Measurements from ENCODE around the gene KDM4B. TPM values are rescaled to one million over a fixed set of nuclear protein-coding genes. Genes with fewer than 3 reads are reported as not detected.

The KDM4B gene
- total RNA-seq, 2 experiments from 2014 or later = 46.3 to 46.6 TPM

DNA sequence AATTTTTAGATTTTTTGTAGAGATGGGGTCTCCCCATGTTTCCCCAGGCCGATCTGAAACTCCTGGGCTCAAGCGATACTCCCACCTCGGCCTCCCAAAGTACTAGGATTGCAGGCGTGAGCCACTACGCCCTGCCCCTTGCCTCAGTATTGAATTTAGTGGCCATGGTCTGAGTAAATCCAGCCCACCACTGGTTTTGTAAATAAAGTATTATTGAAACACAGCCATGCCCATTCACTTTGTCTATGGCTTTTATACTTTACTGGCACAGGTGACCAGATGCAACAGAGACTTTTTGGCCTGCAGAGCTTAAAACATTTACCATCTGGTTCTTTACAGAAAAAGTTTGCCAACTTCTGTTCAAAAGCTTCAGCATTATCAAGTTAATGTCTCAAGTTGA lies 227.9 kb downstream of the KDM4B start:
- no peaks in the 10 kb centered on the region for H3K4me1 Mint-ChIP-seq (ENCODE audit: low read depth)
- H3K4me3 Mint-ChIP-seq = no peak overlapping the region
- TF ChIP-seq, protein P1, sequence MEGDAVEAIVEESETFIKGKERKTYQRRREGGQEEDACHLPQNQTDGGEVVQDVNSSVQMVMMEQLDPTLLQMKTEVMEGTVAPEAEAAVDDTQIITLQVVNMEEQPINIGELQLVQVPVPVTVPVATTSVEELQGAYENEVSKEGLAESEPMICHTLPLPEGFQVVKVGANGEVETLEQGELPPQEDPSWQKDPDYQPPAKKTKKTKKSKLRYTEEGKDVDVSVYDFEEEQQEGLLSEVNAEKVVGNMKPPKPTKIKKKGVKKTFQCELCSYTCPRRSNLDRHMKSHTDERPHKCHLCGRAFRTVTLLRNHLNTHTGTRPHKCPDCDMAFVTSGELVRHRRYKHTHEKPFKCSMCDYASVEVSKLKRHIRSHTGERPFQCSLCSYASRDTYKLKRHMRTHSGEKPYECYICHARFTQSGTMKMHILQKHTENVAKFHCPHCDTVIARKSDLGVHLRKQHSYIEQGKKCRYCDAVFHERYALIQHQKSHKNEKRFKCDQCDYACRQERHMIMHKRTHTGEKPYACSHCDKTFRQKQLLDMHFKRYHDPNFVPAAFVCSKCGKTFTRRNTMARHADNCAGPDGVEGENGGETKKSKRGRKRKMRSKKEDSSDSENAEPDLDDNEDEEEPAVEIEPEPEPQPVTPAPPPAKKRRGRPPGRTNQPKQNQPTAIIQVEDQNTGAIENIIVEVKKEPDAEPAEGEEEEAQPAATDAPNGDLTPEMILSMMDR (IDR thresholded peaks at IDR 0.05) = no peak
- no peaks in the 10 kb centered on the region for H3K27me3 Mint-ChIP-seq
- intact Hi-C loops (cut with micrococcal nuclease) = no loop called here
- ChIA-PET POLR2A (interaction anchor here (1.5 kb wide), 1 partner anchor 10 kb away, joined by 3 read pairs; no protein-coding TSS in a partner anchor), CTCF (no interaction called here)
- peaks cover 9% of the 10 kb centered on the region for H3K9me3 Mint-ChIP-seq
- H3K36me3 Mint-ChIP-seq (ENCODE audit: low read depth) = no peaks in the 10 kb centered on the region
- DNase-seq (no peak), ATAC-seq (no peak)
- H3K27ac Mint-ChIP-seq = no peak overlapping the region

GRCh38 chr19:5200844-5201243 lies 231.9 kb downstream of the KDM4B start:
- H3K9me3 Mint-ChIP-seq = peaks cover 21% of the 10 kb centered on the region

GRCh38 chr19:5202553-5202952 lies 233.6 kb downstream of the KDM4B start:
- POLR2A ChIA-PET = no interaction called here

More at GRCh38 chr19:5200844-5201243, 231.9 kb downstream of the KDM4B start:
- TF ChIP-seq, protein P1 (IDR thresholded peaks at IDR 0.05) = no peak
- intact Hi-C loops (cut with micrococcal nuclease) = no loop called here
- no peak overlapping the region for H3K4me3 Mint-ChIP-seq
- CTCF ChIA-PET = no interaction called here
- no peak for ATAC-seq
- no peak for DNase-seq
- H3K36me3 Mint-ChIP-seq (ENCODE audit: low read depth) = no peaks in the 10 kb centered on the region
- H3K4me1 Mint-ChIP-seq (ENCODE audit: low read depth) = no peaks in the 10 kb centered on the region
- no peak overlapping the region for H3K27ac Mint-ChIP-seq
- POLR2A ChIA-PET = no interaction called here
- H3K27me3 Mint-ChIP-seq = no peaks in the 10 kb centered on the region

More at GRCh38 chr19:5202553-5202952, 233.6 kb downstream of the KDM4B start:
- ATAC-seq (no peak), DNase-seq (no peak)
- TF ChIP-seq, protein P1 (IDR thresholded peaks at IDR 0.05) = no peak
- Mint-ChIP-seq H3K27me3 (no peaks in the 10 kb centered on the region), H3K9me3 (peaks cover 21% of the 10 kb centered on the region), H3K4me3 (no peak overlapping the region), H3K36me3 (ENCODE audit: low read depth) (no peaks in the 10 kb centered on the region), H3K27ac (no peak overlapping the region), H3K4me1 (ENCODE audit: low read depth) (no peaks in the 10 kb centered on the region)
- CTCF ChIA-PET = no interaction called here
- intact Hi-C loops (cut with micrococcal nuclease) = no loop called here

Small RNA genes within 50 kb of the gene (microRNA-seq; reads per million reads assigned to microRNA genes)
- gene MIR4747 (ENCODE audit: borderline microRNAs expressed, borderline replicate concordance) = 1.2 reads per million

Other genes starting within 250 kb of the KDM4B start
- 10 to 100 TPM; 60.4 to 64.0 TPM for gene DPP9, start 245.3 kb upstream of the KDM4B start, total RNA-seq
- gene FEM1A, start 177.4 kb upstream of the KDM4B start, total RNA-seq = 10 to 100 TPM; 11.4 TPM
- 10 to 100 TPM; 17.4 to 17.5 TPM for gene TICAM1, start 137.4 kb upstream of the KDM4B start, total RNA-seq
- 10 to 100 TPM; 15.5 to 23.5 TPM for gene PLIN3, start 101.4 kb upstream of the KDM4B start, total RNA-seq
- under 1 TPM; 0.18 to 0.20 TPM for gene ARRDC5, start 66.2 kb upstream of the KDM4B start, total RNA-seq
- 100 to 1,000 TPM; 173 to 175 TPM for gene UHRF1, start 59.6 kb upstream of the KDM4B start, total RNA-seq